ENCODE results near the gene PTPRR.

The PTPRR gene

DNA sequence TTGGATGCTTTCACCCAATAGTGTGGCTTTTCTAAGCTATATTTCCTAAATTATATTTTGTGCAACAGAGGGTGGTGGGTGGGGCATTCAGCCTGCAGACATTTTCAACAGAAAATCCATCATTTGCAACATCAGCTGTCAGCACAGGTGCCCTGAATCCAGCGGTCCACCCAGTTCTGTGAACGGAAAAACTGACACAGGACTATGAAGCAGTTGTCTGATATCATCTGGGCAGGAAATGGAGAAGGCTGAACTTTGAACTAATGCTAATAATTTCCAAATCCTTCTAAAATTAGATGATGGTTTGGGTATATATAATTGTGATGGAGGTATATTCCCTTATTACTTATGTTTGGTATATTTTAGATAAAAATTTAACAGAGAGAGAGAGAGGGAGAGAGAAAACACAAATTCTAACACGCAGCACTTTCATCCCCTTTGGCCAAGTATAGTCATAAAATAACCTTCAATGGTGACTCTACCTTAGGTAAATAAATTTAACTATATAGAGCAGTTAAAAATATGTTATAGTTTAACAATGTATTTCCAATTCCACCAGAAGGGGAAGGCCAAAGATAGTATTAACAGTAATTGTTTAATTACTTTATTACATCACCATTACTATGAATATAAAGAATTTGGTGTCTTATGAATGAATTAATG is 225.0 kb downstream of the PTPRR start:
- no peak for TF ChIP-seq ZNF8 (CRISPR knock-in tag; IDR thresholded peaks at IDR 0.05)
- no peak for TF ChIP-seq ISL1 (CRISPR knock-in tag; IDR thresholded peaks at IDR 0.05)
- TF ChIP-seq, protein P1, sequence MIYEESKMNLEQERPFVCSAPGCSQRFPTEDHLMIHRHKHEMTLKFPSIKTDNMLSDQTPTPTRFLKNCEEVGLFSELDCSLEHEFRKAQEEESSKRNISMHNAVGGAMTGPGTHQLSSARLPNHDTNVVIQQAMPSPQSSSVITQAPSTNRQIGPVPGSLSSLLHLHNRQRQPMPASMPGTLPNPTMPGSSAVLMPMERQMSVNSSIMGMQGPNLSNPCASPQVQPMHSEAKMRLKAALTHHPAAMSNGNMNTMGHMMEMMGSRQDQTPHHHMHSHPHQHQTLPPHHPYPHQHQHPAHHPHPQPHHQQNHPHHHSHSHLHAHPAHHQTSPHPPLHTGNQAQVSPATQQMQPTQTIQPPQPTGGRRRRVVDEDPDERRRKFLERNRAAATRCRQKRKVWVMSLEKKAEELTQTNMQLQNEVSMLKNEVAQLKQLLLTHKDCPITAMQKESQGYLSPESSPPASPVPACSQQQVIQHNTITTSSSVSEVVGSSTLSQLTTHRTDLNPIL (CRISPR knock-in tag; IDR thresholded peaks at IDR 0.05; ENCODE audit: low read depth) = no peak
- no peak for TF ChIP-seq ZFP30 (CRISPR knock-in tag; IDR thresholded peaks at IDR 0.05)
- no peak for TF ChIP-seq TCF4 (CRISPR knock-in tag; IDR thresholded peaks at IDR 0.05; ENCODE audit: borderline replicate concordance)
- TF ChIP-seq, protein P2, sequence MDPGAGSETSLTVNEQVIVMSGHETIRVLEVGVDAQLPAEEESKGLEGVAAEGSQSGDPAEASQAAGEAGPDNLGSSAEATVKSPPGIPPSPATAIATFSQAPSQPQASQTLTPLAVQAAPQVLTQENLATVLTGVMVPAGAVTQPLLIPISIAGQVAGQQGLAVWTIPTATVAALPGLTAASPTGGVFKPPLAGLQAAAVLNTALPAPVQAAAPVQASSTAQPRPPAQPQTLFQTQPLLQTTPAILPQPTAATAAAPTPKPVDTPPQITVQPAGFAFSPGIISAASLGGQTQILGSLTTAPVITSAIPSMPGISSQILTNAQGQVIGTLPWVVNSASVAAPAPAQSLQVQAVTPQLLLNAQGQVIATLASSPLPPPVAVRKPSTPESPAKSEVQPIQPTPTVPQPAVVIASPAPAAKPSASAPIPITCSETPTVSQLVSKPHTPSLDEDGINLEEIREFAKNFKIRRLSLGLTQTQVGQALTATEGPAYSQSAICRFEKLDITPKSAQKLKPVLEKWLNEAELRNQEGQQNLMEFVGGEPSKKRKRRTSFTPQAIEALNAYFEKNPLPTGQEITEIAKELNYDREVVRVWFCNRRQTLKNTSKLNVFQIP (CRISPR knock-in tag; IDR thresholded peaks at IDR 0.05; ENCODE audit: borderline replicate concordance, low read depth) = no peak
- TF ChIP-seq SNAI2 (CRISPR knock-in tag; IDR thresholded peaks at IDR 0.05) = no peak
- TF ChIP-seq, protein P3, sequence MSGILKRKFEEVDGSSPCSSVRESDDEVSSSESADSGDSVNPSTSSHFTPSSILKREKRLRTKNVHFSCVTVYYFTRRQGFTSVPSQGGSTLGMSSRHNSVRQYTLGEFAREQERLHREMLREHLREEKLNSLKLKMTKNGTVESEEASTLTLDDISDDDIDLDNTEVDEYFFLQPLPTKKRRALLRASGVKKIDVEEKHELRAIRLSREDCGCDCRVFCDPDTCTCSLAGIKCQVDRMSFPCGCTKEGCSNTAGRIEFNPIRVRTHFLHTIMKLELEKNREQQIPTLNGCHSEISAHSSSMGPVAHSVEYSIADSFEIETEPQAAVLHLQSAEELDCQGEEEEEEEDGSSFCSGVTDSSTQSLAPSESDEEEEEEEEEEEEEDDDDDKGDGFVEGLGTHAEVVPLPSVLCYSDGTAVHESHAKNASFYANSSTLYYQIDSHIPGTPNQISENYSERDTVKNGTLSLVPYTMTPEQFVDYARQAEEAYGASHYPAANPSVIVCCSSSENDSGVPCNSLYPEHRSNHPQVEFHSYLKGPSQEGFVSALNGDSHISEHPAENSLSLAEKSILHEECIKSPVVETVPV (CRISPR knock-in tag; IDR thresholded peaks at IDR 0.05) = no peak
- no peak for ATAC-seq

DNA sequence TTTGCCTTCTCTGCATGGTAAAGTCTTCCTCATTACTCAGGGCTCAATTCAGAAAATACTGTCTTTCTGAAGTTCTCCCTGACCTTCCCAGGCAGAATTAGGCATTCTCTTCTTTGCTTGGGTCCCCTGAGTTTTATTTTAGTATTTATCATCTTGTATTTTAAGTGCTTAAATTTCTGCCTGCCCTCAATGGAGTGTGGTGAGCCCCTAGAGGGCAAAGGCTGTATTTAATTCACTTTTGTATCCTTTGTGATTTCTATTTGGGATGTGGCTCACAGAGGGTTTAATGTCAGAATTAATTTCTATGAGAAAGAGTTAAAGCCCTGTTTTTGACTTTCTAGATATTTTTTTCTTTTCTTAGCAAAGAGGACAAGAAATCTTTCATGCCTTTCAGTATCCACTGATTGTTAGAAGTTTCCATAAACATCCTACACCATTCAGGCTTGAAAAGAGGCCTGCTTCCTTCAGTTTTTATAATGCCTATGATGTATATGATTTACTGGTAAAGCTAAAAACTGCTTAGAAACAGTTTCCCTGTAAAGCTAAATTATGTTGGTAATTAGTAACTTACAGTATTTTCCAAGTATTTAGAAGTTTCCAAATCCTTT is 227.8 kb downstream of the PTPRR start:
- ATAC-seq = peak; percentile 93
- TF ChIP-seq ESRRG (CRISPR knock-in tag; IDR thresholded peaks at IDR 0.05) (no peak), RARB (CRISPR knock-in tag; IDR thresholded peaks at IDR 0.05) (no peak), GLIS3 (CRISPR knock-in tag; IDR thresholded peaks at IDR 0.05) (no peak), TOX (CRISPR knock-in tag; IDR thresholded peaks at IDR 0.05; ENCODE audit: borderline replicate concordance) (no peak), CSDC2 (CRISPR knock-in tag; IDR thresholded peaks at IDR 0.05) (no peak), SNAI2 (CRISPR knock-in tag; IDR thresholded peaks at IDR 0.05) (no peak), TCF4 (CRISPR knock-in tag; IDR thresholded peaks at IDR 0.05; ENCODE audit: borderline replicate concordance) (no peak), ZFP3 (CRISPR knock-in tag; IDR thresholded peaks at IDR 0.05) (no peak), ZNF8 (CRISPR knock-in tag; IDR thresholded peaks at IDR 0.05) (no peak), OSR1 (CRISPR knock-in tag; IDR thresholded peaks at IDR 0.05) (no peak), PPARA (CRISPR knock-in tag; IDR thresholded peaks at IDR 0.05; ENCODE audit: borderline replicate concordance) (no peak), ISL1 (CRISPR knock-in tag; IDR thresholded peaks at IDR 0.05) (no peak), ZNF70 (CRISPR knock-in tag; IDR thresholded peaks at IDR 0.05) (no peak), ZFP30 (CRISPR knock-in tag; IDR thresholded peaks at IDR 0.05) (no peak), ARNTL (CRISPR knock-in tag; IDR thresholded peaks at IDR 0.05; ENCODE audit: borderline replicate concordance, low read depth) (no peak), ZC3H10 (CRISPR knock-in tag; IDR thresholded peaks at IDR 0.05) (no peak), BACH2 (CRISPR knock-in tag; IDR thresholded peaks at IDR 0.05; ENCODE audit: borderline replicate concordance) (no peak)
- TF ChIP-seq, protein P2 (CRISPR knock-in tag; IDR thresholded peaks at IDR 0.05; ENCODE audit: borderline replicate concordance, low read depth) = no peak
- TF ChIP-seq, protein P4, sequence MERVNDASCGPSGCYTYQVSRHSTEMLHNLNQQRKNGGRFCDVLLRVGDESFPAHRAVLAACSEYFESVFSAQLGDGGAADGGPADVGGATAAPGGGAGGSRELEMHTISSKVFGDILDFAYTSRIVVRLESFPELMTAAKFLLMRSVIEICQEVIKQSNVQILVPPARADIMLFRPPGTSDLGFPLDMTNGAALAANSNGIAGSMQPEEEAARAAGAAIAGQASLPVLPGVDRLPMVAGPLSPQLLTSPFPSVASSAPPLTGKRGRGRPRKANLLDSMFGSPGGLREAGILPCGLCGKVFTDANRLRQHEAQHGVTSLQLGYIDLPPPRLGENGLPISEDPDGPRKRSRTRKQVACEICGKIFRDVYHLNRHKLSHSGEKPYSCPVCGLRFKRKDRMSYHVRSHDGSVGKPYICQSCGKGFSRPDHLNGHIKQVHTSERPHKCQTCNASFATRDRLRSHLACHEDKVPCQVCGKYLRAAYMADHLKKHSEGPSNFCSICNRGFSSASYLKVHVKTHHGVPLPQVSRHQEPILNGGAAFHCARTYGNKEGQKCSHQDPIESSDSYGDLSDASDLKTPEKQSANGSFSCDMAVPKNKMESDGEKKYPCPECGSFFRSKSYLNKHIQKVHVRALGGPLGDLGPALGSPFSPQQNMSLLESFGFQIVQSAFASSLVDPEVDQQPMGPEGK (CRISPR knock-in tag; IDR thresholded peaks at IDR 0.05; ENCODE audit: borderline replicate concordance) = no peak
- TF ChIP-seq, protein P1 (CRISPR knock-in tag; IDR thresholded peaks at IDR 0.05; ENCODE audit: low read depth) = no peak

Data from SK-N-SH treated with all-trans-retinoic acid at 6 μM for 48 hours (cell line).